Stimulated activated CD8-positive, alpha-beta memory T cell treated with anti-CD3 and anti-CD28 coated beads, Interleukin-2, amount 100 ng/mL, for 48 hours (primary cell): ENCODE results near the gene CGGBP1.

Experiments
- DNase-seq, 2 donors: peaks; one replicate each; pipeline ENCODE4 v3.0.0-alpha.2; 2020; ENCODE audit warnings: low read depth in 2 of 2

CGGBP1 gene

GRCh38 chr3:88058581-88059379 lies at the start of gene CGGBP1, which contains the start of gene ZNF654:
Gene CGGBP1 (minus strand): TSS chr3:88059005. CDS start chr3:88055976, 3,029 bp downstream.
Gene ZNF654 (plus strand): TSS chr3:88059255. CDS start chr3:88059320, 65 bp downstream.
- peak; percentile 92 to 97 for DNase-seq

DNA sequence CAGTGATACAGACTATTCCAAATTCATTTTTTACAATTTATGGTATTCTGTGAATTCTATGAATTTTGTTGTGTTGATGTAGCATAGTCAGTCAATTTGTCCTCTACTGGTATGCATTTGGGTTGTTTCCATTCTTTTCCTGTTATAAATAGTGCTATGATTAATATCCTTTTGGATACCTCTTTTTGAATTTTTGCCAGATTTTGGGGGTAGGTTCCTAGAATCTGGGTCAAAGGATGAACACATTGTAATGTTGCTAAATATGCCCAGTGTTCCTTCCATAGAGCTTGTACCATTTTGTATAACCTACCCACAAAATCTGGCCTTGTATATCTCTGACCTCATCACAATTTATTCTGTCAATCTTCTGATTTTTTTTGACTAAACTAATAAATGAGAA lies 46.5 kb upstream of the CGGBP1 start:
- no peak for DNase-seq

DNA sequence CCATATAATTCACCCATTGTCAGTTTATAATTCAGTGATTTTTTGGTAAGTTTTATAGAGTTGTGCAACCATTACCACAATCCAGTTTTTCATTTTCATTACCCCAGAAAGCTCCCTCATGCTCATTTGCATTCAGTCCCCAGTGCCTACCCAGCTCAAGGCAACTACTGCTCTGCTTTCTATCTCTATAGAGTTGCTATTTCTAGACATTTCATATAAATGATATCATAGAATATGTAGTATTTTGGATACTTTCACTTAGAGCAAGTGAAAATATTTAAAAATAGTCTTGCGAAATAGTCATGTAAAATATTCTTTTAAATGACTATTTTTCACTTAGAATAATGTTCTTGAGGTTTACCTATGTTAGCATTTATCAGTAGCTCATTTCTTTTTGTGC lies 42.3 kb upstream of the CGGBP1 start:
- DNase-seq = no peak

DNA sequence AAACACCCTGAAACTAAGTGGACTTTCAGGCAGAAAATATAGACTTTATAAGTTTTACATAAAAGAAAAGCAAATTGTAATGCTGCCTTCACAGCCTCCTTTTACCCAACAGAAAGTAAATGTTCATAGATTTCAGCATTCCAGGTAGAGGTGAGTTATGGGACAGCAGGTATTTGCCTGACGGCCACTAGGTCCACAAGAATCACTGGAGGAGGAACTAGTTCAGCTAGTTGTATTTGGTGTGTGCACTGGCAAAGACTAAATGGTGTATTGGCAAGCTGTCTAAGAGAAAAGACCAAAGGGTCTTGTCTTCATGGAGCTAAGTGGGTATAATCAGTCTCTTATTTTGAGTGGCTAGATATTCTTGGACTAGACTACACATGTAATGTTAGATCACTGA lies 34.5 kb upstream of the CGGBP1 start:
- DNase-seq = no peak

DNA sequence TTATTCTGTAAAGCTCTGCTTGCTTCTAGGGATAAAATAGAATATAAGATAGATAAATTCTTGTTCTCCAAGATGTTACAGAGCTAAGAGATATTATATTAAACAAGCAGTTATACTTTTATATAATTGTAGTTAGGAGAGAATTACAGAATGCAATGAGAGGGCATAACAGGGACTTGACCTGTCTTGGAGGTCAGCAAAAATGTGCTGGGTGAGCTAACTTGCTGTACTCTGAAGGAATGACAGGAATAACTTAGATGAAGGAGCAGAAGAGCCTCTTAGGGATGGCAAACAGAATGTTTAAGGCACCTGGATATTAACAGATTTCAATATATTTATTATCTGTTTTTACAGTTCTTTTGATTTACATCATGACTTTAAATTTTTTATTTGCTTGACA lies 33.5 kb upstream of the CGGBP1 start:
- DNase-seq = no peak

DNA sequence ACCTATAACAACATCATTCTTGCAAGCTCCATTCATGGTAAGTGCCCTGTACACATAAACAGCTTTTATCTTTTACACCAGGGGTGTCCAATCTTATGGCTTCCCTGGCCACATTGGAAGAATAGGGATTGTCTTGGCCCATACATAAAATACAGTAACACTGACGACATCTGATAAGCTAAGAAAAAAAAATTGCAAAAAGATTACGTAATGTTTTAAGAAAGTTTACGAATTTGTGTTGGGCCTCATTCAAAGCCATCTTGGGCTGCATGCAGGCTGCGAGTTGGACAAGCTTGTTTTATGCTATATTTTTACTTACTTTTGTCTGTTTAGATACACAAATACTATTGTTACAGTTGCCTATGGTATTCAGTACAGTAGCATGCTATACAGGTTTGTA lies 31.9 kb upstream of the CGGBP1 start:
- DNase-seq = no peak

DNA sequence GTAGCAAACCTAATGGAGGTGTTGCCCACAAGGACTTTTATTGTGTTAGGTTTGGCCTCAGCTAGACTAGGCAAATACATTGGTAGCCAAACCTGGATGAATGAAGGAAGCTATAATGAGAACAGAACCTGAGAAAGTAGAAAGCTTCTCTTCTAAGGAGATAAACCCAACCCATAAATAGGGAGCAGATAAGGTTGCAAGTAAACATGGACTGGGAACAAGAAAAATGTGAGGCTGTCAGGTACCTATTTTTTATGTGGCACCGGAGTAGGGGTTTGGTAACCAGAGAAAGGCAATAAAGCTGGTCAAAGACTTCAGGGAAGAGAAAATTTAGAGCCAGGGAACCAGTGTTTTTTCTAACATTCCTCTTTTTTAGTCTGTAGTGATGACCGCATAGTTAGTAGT lies 25.3 kb upstream of the CGGBP1 start:
- no peak for DNase-seq

- DNase-seq = no peak
Observed at GRCh38 chr3:88082854-88083253, 24.0 kb upstream of the CGGBP1 start.

DNA sequence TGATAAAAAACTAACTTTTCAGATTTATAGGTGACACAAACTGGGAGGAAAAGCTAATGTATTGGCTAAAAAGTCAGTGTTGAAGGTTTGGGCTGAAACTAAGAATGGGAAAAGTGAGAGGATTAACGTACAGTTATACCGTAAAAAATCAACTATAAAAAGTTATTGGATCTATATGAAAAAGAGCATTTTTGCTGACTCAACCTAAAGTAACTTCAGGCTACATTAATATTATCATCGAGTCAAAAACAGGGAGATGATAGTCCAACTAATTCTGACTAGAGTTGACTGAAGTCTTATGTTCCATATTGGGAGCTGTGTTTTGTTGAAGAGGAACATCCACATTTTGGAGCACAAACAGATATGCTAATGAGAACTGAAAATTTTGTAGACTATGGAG lies 20.1 kb upstream of the CGGBP1 start:
- DNase-seq = no peak

GRCh38 chr3:88076712-88077111 lies 17.9 kb upstream of the CGGBP1 start:
- DNase-seq = no peak

GRCh38 chr3:88075497-88075896 lies 16.7 kb upstream of the CGGBP1 start:
- DNase-seq = no peak

DNA sequence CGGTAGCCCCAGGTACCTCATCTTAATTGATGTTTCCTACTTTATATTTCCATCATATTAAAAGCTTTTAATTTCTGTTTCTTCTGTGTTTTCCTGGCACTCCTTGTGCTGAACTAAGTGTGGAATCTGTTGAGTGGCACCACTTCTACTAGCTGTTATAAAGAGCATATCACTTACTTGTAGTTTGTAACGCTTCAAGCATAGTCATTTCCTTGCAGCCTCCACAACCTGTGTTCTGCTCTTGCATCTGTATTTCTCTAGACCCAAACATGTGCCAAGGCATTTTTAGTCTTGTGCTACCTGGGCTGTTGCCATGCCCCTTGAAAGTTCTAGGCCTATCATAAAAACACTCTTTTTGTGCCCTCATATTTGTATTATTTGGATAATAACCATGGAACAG lies 16.3 kb upstream of the CGGBP1 start:
- DNase-seq = no peak

DNA sequence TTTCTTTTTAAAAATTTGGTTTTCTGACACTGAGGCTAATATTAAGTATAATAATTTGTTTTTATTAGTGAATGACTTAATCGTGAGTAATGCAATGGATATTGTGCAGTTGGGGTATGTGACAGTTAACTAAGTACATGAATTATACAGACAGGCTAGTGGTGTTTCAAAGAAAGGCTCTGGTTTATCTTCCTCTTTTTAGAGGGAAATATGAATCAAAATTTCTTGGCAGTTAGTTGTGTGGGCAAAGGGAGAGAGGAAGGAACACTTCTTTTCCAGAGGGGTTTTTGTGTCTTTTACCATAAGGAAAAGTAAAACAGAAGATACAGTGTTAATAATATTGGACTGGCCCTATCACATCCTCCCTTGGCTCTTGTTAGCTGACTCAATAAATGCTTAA lies 2.9 kb upstream of the CGGBP1 start:
- DNase-seq = no peak

- DNase-seq = peak in 1 of 2 donors; percentile 6
Observed at GRCh38 chr3:88059380-88060170, 770 bp upstream of the CGGBP1 start.

DNA sequence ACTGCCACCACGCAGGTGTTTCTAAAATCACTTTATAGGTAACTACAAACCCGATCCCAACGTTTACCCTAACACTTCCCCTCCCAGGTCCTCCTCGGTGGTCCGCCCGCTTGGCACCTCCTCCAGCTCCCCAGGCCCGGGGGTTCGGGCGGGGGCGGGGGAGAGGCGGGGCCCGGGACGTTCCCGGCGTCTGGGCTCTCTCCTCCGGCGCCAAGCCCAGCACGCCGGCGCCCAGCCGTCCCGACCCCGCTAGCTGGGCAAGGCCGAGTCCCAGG lies 562 bp downstream of the CGGBP1 start:
- no peak for DNase-seq

GRCh38 chr3:88057630-88058305 lies 1.0 kb downstream of the CGGBP1 start:
- no peak for DNase-seq

- no peak for DNase-seq
Observed at GRCh38 chr3:88046766-88047165, 12.0 kb downstream of the CGGBP1 start.

GRCh38 chr3:88044411-88044810 lies 14.4 kb downstream of the CGGBP1 start:
- no peak for DNase-seq

- no peak for DNase-seq
Observed at GRCh38 chr3:88041005-88041404, 17.8 kb downstream of the CGGBP1 start.

- DNase-seq = no peak
Observed at GRCh38 chr3:88040529-88040928, 18.3 kb downstream of the CGGBP1 start.

- no peak for DNase-seq
Observed at GRCh38 chr3:88038566-88038965, 20.2 kb downstream of the CGGBP1 start.

- DNase-seq = no peak
Observed at GRCh38 chr3:88036221-88036620, 22.6 kb downstream of the CGGBP1 start.
